ENCODE results near the gene C14orf93. TPM values are rescaled to one million over a fixed set of nuclear protein-coding genes. Genes with fewer than 3 reads are reported as not detected.
A peak's percentile ranks its signal among the peaks of the same experiment; 100 is the strongest.

C14orf93 gene, protein sequence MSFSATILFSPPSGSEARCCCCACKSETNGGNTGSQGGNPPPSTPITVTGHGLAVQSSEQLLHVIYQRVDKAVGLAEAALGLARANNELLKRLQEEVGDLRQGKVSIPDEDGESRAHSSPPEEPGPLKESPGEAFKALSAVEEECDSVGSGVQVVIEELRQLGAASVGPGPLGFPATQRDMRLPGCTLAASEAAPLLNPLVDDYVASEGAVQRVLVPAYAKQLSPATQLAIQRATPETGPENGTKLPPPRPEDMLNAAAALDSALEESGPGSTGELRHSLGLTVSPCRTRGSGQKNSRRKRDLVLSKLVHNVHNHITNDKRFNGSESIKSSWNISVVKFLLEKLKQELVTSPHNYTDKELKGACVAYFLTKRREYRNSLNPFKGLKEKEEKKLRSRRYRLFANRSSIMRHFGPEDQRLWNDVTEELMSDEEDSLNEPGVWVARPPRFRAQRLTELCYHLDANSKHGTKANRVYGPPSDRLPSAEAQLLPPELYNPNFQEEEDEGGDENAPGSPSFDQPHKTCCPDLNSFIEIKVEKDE
- 10 to 100 TPM; 11.0 to 34.4 (median 19.8) TPM for total RNA-seq

DNA sequence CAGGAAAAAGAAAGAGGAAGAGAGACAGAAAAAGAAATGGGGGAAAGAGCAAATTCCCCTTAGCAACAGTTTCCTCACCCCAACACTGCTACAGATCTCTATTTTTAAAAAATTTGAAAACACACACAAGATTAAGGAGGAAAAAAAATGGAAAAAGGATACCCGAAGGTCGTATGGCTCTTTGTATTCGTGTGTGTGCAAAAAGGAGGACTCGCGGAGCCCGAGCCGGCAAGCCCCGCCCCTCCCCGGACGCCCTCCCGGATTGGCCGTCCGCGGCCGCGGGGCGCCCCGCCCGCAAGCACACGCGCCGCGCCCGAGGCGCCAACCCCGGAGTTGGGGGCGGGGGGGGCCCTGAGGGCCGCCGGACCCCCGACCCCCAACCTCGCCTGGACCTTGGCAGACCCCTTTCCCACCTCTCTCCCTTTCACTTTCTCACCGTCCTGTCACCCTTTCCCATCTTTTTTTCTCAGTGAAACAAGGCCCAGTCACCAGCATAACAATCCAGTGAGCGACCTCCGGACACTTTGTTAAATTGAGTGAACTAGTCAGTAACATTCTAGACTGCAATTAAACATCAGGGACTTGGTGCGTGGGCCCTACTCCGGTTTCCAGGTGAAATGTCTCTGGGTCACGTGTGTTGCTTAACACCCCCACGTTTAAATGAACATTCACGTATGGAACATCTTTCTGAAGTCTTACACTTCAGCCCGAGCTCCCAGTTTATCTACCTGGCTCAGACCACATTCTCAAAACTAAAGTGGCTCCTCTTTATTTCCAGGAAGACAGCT, at the start of gene C14orf93:
C14orf93 (minus strand) TSS at position 205 of the 788 bp plus-strand sequence. CDS start 11,120 bp downstream, outside the sequence.
- Histone ChIP-seq H3K36me3 (no peaks in the 10 kb centered on the region), H3K4me1 (peaks cover 0 to 22% (median 2%) of the 10 kb centered on the region in 4 donors), H3K9me3 (no peaks in the 10 kb centered on the region), H3K27ac (peak within 1 kb of the TSS; percentile 69 to 85 (median 78)), H3K27me3 (no peaks in the 10 kb centered on the region), H3K4me3 (peak within 1 kb of the TSS; percentile 43 to 75 (median 60))
- peak; percentile 76 to 92 (median 88) for DNase-seq
- TF ChIP-seq, protein P1, sequence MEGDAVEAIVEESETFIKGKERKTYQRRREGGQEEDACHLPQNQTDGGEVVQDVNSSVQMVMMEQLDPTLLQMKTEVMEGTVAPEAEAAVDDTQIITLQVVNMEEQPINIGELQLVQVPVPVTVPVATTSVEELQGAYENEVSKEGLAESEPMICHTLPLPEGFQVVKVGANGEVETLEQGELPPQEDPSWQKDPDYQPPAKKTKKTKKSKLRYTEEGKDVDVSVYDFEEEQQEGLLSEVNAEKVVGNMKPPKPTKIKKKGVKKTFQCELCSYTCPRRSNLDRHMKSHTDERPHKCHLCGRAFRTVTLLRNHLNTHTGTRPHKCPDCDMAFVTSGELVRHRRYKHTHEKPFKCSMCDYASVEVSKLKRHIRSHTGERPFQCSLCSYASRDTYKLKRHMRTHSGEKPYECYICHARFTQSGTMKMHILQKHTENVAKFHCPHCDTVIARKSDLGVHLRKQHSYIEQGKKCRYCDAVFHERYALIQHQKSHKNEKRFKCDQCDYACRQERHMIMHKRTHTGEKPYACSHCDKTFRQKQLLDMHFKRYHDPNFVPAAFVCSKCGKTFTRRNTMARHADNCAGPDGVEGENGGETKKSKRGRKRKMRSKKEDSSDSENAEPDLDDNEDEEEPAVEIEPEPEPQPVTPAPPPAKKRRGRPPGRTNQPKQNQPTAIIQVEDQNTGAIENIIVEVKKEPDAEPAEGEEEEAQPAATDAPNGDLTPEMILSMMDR (IDR thresholded peaks at IDR 0.05): no peak
- no peak for TF ChIP-seq POLR2A (IDR thresholded peaks at IDR 0.05)

DNA sequence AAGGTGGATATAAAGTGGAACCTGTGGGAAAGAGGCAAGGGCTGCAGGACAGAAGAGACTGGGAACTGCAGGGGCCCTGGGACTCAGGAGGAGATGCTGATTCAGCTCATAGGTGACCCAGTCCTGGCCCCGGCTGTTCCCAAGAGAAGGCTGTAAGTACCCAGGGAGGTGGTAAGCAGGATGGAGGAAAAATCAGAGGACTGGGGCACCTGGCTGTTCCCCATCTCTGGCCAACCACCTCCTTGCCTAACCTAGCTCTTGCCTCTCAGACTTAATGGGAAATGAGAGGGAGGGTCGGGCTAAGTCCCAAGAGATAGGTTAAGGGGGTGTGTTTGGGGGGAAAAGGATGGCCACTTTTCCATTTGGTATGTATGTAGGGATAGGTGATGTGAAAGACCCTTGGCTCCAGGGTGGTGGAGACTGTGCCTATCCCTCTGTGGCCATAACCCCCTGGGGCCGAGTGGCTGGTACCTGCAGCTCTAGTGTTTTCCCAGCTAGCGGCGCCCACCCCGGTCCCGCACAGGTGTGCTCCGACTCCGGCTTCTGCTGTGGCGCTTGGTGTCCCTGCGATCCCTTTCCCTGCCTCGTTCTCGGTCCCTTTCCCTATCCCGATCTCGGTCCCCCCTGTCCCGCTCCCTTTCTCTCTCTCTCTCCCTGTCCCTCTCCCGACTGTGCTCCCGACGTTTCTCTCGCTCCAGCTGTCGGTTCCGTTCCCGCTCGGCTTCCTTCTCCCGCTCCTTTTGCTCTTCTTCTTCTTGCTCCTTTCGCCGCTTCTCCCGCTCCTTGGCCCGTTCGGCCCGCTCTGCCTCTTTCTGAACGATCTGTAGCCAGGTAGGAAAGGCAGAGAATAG, 48.9 kb upstream of the C14orf93 start:
- Histone ChIP-seq H3K27me3 (no peaks in the 10 kb centered on the region), H3K36me3 (peaks cover 0 to 52% (median 10%) of the 10 kb centered on the region in 3 donors), H3K27ac (no peak overlapping the region), H3K4me1 (peaks cover 0 to 13% (median 6%) of the 10 kb centered on the region in 4 donors), H3K9me3 (no peaks in the 10 kb centered on the region), H3K4me3 (no peak overlapping the region)
- TF ChIP-seq, protein P1 (IDR thresholded peaks at IDR 0.05): no peak
- no peak for TF ChIP-seq POLR2A (IDR thresholded peaks at IDR 0.05)
- DNase-seq: peak in 2 of 3 donors; percentile 48 to 50

DNA sequence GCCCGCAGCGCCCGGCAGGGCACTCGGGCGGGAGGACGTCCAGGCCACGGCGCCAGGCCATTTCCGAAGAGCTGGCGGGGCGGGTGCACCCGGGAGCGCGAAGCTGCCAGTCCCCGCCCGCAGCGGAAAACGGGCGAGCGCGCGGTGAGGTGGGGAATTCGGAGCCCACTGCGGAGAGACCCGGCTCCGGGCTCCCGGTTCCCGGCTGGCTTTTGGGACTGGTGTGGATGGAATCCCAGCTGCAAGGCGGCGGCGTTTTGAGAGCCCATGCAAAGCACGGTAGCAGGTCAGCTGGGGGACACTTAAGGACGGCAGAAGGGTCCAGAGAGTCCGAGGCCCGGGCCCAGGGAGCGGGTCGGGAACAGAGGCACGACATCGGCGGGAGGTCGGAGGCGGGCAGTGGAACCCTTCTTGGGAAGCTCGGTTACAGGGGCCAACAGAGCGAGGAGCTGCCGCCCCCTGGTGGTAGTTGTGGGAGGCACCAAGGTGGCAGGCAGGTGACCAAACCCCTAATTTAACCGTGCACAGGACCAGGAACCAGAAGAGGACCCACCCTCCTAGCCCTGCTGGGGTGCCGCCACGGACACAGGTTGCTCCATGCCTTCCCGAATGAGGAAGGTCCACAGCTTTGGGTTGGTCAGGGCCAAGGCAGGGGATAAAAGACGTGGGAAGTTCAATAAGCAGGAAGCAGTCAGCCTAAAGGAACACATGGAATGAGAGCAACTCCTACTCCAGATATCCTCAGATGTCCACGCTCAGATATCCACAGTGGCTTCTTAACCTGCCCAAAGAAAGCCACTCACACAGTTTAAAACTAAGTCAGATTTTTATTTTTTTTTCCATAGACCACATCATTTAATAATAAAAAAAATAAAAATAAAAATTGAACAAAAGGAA, 48.1 kb upstream of the C14orf93 start:
- no peaks in the 10 kb centered on the region for H3K9me3 ChIP-seq
- DNase-seq: peak; percentile 82 to 95 (median 93)
- TF ChIP-seq POLR2A (IDR thresholded peaks at IDR 0.05): peak in 1 of 2 donors; percentile 22
- TF ChIP-seq, protein P1 (IDR thresholded peaks at IDR 0.05): peak; percentile 86 to 98 (median 94)
- H3K4me1 ChIP-seq: peaks cover 0 to 13% (median 6%) of the 10 kb centered on the region in 4 donors
- H3K27ac ChIP-seq: peak overlapping the region; percentile 32 to 70 (median 66)
- H3K27me3 ChIP-seq: no peaks in the 10 kb centered on the region
- peak overlapping the region; percentile 55 to 81 (median 66) for H3K4me3 ChIP-seq
- H3K36me3 ChIP-seq: peaks cover 0 to 44% (median 7%) of the 10 kb centered on the region in 3 donors

DNA sequence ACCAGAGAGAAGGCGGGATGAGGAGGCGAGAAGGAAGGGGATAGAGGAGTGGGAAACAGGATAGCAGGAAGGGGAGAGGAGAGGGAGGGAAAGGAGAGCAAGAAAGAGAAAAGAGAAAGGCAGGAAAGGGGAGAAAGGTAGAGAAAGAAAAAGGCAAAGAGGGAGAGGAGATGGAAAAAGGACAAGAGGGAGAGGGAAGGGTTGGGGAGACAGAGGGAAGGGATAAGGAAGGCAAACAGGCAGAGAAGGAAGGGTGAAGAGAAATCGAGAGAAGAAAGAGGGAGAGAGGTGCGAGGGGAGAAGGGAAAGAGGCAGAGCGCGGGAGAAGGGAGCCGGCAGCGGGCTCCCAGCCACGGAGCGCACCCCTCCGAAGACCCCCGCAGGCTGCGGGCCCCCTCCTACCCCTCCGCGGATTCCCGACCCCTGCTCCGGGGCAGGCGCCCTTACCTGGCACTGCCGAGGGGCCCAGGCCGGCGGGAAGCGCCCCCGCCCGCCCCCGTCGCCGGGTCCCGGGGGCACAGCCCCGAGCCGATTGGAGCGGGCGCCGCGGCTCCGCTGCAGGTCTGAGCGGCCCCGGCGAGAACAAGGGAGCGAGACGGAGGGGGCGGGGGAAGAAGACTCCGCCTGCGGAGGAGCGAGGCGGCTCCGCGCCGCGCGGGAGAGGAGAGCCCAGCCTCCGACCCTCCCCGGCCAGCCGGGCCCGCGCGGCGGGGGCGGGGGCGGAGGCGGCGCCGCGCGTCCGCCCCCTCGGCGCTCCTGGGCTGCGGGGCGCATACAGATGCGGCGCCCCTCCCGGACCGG, 47.2 kb upstream of the C14orf93 start, which contains the start of gene CDH24:
CDH24 (minus strand) TSS at position 565 of the 801 bp plus-strand sequence. CDS start 1,787 bp downstream, outside the sequence.
- Histone ChIP-seq H3K36me3 (peaks cover 0 to 35% (median 6%) of the 10 kb centered on the region in 3 donors), H3K27me3 (no peaks in the 10 kb centered on the region), H3K9me3 (no peaks in the 10 kb centered on the region), H3K27ac (peak within 1 kb of the TSS; percentile 32 to 70 (median 66)), H3K4me1 (peaks cover 0 to 13% (median 6%) of the 10 kb centered on the region in 4 donors), H3K4me3 (peak within 1 kb of the TSS; percentile 55 to 81 (median 66))
- TF ChIP-seq, protein P1 (IDR thresholded peaks at IDR 0.05): no peak
- no peak for TF ChIP-seq POLR2A (IDR thresholded peaks at IDR 0.05)
- DNase-seq: peak; percentile 67 to 87 (median 86)
